ENCODE data around the gene GPANK1. TPM values are rescaled to one million over a fixed set of nuclear protein-coding genes. Genes with fewer than 3 reads are reported as not detected.
A peak's percentile ranks its signal among the peaks of the same experiment; 100 is the strongest.
"Not testable (repeated sequence)": the region's sequence is repeated elsewhere in the genome, so short reads cannot be mapped to it uniquely, and the experiment has no call there.

The GPANK1 gene
- total RNA-seq, 1 donor, result 23.9 TPM

DNA sequence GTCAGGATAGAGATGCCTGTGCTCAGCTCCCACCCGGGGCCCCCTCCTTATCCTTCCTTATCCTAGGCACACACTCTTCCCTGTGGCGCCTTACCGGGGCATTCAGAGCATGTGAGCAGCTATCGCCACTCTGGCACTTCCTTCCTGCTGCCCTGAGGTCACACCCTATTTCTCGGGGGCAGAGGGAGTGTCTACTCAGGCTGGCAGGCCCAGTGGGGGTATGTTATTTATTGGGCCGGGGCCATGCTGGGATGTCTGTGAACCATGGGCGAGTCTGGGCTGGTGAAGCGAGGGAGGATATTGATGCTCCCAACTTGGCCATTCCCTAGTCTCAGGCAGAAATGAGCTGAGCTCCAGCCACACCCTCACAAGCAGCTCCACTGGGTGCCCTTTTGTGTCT lies 46.4 kb upstream of the GPANK1 start:
- no peak overlapping the region for H3K4me3 ChIP-seq (ENCODE audit: insufficient read depth, low read length)
- no peaks in the 10 kb centered on the region for H3K4me1 ChIP-seq (ENCODE audit: insufficient read depth, low read length)
- no peak overlapping the region for H3K4me2 ChIP-seq (ENCODE audit: insufficient read depth, low read length)
- no peak overlapping the region for H3K27ac ChIP-seq (ENCODE audit: low read depth, low read length)
- TF ChIP-seq, protein P1, sequence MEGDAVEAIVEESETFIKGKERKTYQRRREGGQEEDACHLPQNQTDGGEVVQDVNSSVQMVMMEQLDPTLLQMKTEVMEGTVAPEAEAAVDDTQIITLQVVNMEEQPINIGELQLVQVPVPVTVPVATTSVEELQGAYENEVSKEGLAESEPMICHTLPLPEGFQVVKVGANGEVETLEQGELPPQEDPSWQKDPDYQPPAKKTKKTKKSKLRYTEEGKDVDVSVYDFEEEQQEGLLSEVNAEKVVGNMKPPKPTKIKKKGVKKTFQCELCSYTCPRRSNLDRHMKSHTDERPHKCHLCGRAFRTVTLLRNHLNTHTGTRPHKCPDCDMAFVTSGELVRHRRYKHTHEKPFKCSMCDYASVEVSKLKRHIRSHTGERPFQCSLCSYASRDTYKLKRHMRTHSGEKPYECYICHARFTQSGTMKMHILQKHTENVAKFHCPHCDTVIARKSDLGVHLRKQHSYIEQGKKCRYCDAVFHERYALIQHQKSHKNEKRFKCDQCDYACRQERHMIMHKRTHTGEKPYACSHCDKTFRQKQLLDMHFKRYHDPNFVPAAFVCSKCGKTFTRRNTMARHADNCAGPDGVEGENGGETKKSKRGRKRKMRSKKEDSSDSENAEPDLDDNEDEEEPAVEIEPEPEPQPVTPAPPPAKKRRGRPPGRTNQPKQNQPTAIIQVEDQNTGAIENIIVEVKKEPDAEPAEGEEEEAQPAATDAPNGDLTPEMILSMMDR (IDR thresholded peaks at IDR 0.05; ENCODE audit: extremely low read depth, low read depth, low read length), result no peak
- peaks cover 12% of the 10 kb centered on the region for H3K27me3 ChIP-seq (ENCODE audit: insufficient read depth, low read length)
- H4K20me1 ChIP-seq (ENCODE audit: insufficient read depth, low read length), result no peaks in the 10 kb centered on the region
- DNase-seq (ENCODE audit: insufficient read length, low spot score, missing footprints), result peak; percentile 61
- H3K79me2 ChIP-seq (ENCODE audit: insufficient read depth, low read length), result no peaks in the 10 kb centered on the region
- no peaks in the 10 kb centered on the region for H3K9me3 ChIP-seq (ENCODE audit: low read depth, low read length)
- no peaks in the 10 kb centered on the region for H3K36me3 ChIP-seq (ENCODE audit: insufficient read depth, low read length)
- H2AFZ ChIP-seq (ENCODE audit: low read length), result no peak overlapping the region

DNA sequence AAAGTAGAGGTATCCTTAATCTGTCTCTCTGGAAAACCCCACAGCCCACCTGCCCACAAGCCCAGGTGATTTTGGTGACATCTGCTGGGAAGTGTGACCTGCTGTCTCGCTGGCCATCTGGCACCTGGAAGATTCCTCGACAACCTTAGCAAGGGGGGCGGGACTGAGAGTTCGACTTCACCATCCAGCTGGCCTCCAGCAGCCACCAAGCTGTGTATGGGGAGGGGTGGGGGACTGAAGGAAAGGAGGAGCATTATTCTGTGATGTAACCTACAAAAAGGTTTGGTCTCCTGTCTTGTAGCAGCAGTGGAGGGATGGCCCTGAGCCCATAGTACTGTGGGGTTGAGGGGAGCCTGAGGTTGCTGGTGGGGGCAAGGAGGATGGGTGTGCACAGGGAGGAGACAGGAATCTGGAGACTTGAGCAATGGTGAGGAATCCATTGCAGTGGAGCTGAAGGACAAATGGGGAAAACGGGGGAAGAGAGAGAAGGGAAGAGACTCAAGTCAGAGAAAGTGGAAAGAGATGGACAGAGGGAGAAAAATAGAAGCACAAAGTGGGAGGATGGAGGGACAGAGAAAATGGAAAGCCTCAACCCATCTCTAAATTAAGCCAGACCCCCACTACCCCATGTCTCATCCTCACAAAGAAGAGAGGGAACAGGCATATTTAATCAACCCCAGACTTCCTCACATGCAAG lies 45.9 kb upstream of the GPANK1 start:
- Histone ChIP-seq H3K27me3 (ENCODE audit: insufficient read depth, low read length) (peaks cover 12% of the 10 kb centered on the region), H3K4me1 (ENCODE audit: insufficient read depth, low read length) (no peaks in the 10 kb centered on the region), H3K27ac (ENCODE audit: low read depth, low read length) (no peak overlapping the region), H4K20me1 (ENCODE audit: insufficient read depth, low read length) (no peaks in the 10 kb centered on the region), H3K9me3 (ENCODE audit: low read depth, low read length) (no peaks in the 10 kb centered on the region), H3K4me2 (ENCODE audit: insufficient read depth, low read length) (no peak overlapping the region), H3K79me2 (ENCODE audit: insufficient read depth, low read length) (no peaks in the 10 kb centered on the region), H3K4me3 (ENCODE audit: insufficient read depth, low read length) (no peak overlapping the region), H2AFZ (ENCODE audit: low read length) (no peak overlapping the region), H3K36me3 (ENCODE audit: insufficient read depth, low read length) (no peaks in the 10 kb centered on the region)
- peak; percentile 48 for DNase-seq (ENCODE audit: insufficient read length, low spot score, missing footprints)
- TF ChIP-seq, protein P1 (IDR thresholded peaks at IDR 0.05; ENCODE audit: extremely low read depth, low read depth, low read length), result no peak

DNA sequence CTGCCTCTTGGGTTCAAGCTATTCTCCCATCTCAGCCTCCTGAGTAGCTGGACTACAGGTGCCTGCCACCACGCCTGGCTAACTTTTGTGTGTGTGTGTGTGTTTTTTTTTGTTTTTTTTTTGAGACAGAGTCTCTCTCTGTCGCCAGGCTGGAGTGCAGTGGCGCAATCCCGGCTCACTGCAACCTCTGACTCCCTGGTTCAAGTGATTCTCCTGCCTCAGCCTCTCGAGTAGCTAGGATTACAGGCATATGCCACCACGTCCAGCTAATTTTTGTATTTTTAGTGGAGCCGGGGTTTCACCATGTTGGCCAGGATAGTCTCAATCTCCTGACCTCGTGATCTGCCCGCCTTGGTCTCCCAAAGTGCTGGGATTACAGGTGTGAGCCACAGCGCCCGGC lies 44.4 kb upstream of the GPANK1 start:
- H3K27me3 ChIP-seq (ENCODE audit: insufficient read depth, low read length); H3K4me2 ChIP-seq (ENCODE audit: insufficient read depth, low read length); H3K4me1 ChIP-seq (ENCODE audit: insufficient read depth, low read length); H3K36me3 ChIP-seq (ENCODE audit: insufficient read depth, low read length); H3K4me3 ChIP-seq (ENCODE audit: insufficient read depth, low read length); H4K20me1 ChIP-seq (ENCODE audit: insufficient read depth, low read length); H2AFZ ChIP-seq (ENCODE audit: low read length); H3K79me2 ChIP-seq (ENCODE audit: insufficient read depth, low read length); H3K9me3 ChIP-seq (ENCODE audit: low read depth, low read length); H3K27ac ChIP-seq (ENCODE audit: low read depth, low read length); DNase-seq (ENCODE audit: insufficient read length, low spot score, missing footprints): not testable (repeated sequence)

DNA sequence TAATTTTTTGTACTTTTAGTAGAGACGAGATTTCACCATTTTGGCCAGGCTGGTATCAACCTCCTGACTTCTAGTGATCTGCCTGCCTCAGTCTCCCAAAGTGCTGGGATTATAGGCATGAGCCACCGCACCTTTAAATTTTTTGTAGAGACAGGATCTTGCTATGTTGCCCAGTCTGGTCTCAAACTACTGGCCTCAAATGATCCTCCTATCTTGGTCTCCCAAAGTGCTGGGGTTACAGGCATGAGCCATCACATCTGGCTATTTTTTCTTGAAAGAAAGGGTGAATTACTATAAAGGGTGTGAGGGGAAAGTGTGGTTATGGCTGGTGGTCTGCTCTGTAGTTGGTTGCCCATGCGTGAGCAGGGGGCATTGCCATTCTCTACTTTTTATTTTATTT lies 43.4 kb upstream of the GPANK1 start:
- Histone ChIP-seq H3K9me3 (ENCODE audit: low read depth, low read length) (no peaks in the 10 kb centered on the region), H3K79me2 (ENCODE audit: insufficient read depth, low read length) (no peaks in the 10 kb centered on the region), H3K27me3 (ENCODE audit: insufficient read depth, low read length) (peaks cover 6% of the 10 kb centered on the region), H4K20me1 (ENCODE audit: insufficient read depth, low read length) (no peaks in the 10 kb centered on the region), H3K4me3 (ENCODE audit: insufficient read depth, low read length) (no peak overlapping the region), H3K36me3 (ENCODE audit: insufficient read depth, low read length) (no peaks in the 10 kb centered on the region), H3K4me1 (ENCODE audit: insufficient read depth, low read length) (no peaks in the 10 kb centered on the region), H2AFZ (ENCODE audit: low read length) (no peak overlapping the region), H3K27ac (ENCODE audit: low read depth, low read length) (no peak overlapping the region), H3K4me2 (ENCODE audit: insufficient read depth, low read length) (no peak overlapping the region)
- TF ChIP-seq, protein P1 (IDR thresholded peaks at IDR 0.05; ENCODE audit: extremely low read depth, low read depth, low read length), result no peak
- no peak for DNase-seq (ENCODE audit: insufficient read length, low spot score, missing footprints)

Measured in osteoblast (primary cell).